Mammary epithelial cell (primary cell): ENCODE data around the gene ZNF620.

Experiments
- CTCF ChIP-seq, 2 donors: IDR thresholded peaks in 1 of 2; conservative IDR thresholded peaks in 1 of 2; 2 replicates each; pipeline ENCODE4 v1.5.1; 2011 to 2012; ENCODE audit warnings: inconsistent platforms in 2 of 2, low read length in 2 of 2, mild to moderate bottlenecking in 2 of 2, control low read depth in 1 of 2, low read depth in 1 of 2; ENCODE audit not compliant: insufficient read depth in 1 of 2; ENCODE audit errors: extremely low read depth in 1 of 2
- EZH2 ChIP-seq: IDR thresholded peaks from 2 replicates; pipeline ENCODE4 v1.6.1; 2012; ENCODE audit warnings: low read length, inconsistent platforms, borderline replicate concordance

- TF ChIP-seq CTCF (conservative IDR thresholded peaks at IDR 0.05 in 1 of 2, IDR thresholded peaks at IDR 0.05 in 1 of 2; ENCODE audit: extremely low read depth in 1 of 2, insufficient read depth in 1 of 2, low read depth in 1 of 2, low read length in 2 of 2), result no peak
- TF ChIP-seq EZH2, result no peak
Measured at GRCh38 chr3:40494698-40495097, 11.1 kb upstream of the ZNF620 start.
